Measurements from ENCODE around the gene RNASE7.
"Not testable (repeated sequence)": the region's sequence is repeated elsewhere in the genome, so short reads cannot be mapped to it uniquely, and the experiment has no call there.

The RNASE7 gene, protein sequence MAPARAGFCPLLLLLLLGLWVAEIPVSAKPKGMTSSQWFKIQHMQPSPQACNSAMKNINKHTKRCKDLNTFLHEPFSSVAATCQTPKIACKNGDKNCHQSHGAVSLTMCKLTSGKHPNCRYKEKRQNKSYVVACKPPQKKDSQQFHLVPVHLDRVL

DNA sequence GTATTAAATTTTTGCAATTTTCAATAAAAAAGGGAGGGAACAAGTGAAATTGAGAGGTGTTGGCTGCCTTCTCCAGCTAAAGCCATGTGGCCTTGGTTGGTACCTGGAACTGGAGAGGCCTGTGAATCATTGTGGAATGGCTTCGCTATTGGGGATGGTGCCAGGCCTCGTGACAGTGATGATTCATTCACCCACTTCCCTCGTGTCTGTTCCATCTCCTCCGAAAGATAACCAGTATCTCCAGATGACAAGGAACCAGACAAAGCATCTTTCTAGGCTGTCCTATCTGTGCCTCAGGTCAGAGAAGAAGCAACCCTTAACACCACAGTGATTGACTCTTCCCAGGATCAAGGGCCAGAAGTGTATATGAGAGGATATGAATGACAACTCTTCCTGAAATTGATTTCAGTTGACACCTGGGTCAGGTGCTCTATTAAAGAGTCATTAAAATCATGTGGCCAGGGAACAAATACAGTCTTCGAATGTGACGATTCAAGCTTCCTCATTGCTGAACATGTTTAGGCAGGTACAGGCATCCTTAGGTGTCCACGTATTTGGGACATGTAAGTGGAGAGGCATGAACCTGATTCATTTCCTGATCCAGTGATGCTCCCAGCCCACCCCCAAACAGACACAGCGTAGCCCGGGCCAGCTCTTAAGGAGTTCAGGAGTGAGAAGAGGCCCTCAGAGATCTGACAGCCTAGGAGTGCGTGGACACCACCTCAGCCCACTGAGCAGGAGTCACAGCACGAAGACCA lies at the start of gene RNASE7:
Gene RNASE7 (plus strand): TSS at position 687 of the 758 bp plus-strand sequence. CDS start 631 bp downstream, outside the sequence.
- peak; percentile 42 for DNase-seq

GRCh38 chr14:20996521-20996920 lies 45.6 kb upstream of the RNASE7 start:
- no peak for DNase-seq

- no peak for DNase-seq
Observed at GRCh38 chr14:20997115-20997514, 45.0 kb upstream of the RNASE7 start.

DNA sequence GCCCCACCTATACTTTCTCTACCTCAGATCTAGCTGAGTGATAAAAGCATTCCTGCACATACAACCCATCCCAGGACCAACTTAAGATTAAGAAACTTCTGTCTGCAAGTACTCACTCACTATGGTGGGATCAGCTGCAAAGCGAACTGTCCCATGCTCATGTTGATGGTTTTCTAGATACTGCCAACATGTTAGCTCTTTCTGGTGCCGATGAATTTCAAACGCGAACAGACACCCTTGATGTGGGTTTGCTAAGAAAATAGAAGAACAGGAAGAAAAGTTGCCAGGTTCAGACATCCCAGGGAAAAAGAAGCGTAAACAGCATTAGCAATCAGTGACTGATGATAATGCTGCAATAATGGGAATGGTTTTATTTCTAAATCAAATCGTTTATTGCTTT lies 44.6 kb upstream of the RNASE7 start:
- no peak for DNase-seq

GRCh38 chr14:20998139-20998538 lies 44.0 kb upstream of the RNASE7 start:
- DNase-seq = no peak

- DNase-seq = peak; percentile 6
Observed at GRCh38 chr14:20998674-20999366, 43.3 kb upstream of the RNASE7 start, which contains the start of gene SLC39A2. Gene SLC39A2 (plus strand): TSS chr14:20999293. CDS start chr14:20999447, 154 bp downstream.

DNA sequence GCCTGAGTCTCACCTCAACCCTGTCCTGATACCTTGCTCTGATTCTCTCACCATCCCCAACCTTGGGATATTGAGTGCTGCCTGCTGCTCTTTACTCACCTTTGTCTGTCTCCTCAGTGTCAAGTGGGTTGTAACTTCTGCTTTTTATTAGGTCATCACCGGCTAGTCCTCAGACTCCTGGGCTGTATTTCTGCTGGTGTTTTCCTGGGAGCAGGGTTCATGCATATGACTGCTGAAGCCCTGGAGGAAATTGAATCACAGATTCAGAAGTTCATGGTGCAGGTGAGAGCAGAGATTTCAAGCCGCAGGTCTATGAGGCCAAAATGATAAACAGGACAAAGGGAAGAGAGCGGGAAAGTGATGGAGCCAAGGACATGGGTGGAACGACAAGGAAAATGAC lies 42.6 kb upstream of the RNASE7 start:
- DNase-seq = no peak

- DNase-seq = no peak
Observed at GRCh38 chr14:21001218-21001617, 40.9 kb upstream of the RNASE7 start.

DNA sequence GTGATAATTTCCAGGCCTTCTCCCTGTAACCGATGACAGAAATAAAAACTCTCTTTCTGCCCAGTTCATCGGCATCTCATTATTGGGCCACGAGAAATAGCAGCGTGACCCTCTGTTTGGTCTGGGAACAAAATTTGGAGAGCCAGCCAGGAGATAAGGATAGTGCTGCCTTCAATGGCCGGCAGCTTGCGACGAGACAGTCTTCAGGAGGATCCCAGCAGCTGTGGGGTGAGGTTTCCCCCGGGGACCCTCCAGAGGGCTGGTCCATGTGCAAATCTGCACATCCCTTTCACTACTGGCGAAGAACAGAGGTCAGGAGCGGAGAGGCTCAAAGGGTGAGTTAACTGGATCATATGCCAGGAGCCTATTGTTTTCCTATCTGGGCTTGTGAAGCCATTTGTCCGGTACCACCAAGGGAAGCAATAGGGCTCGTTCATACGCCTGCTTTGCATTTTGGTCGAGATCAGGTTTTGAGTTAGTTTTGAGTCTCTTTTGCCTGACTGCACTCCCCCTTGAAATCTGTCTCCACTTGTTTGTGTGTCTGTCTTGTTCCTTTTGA lies 38.3 kb upstream of the RNASE7 start:
- no peak for DNase-seq

DNA sequence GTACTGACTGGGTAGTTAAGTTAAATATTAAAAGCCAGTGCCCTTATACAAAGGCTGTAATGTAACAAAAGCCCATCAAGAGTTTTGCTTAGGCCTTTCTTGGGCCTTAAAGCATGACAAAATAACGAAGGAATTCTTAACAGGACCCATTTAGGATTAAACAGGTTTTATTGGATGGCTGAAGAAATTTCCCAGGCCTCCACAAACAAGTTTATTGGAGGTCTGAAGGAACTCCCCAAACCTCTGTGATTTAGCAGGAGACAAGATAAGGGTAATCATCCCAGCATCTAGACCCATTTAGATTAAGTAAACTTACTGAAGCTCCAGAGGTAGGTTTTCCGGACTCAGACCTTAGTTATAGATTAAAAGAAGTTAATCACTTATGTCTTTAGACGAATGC lies 32.4 kb upstream of the RNASE7 start:
- not testable (repeated sequence) for DNase-seq

GRCh38 chr14:21011136-21011535 lies 31.0 kb upstream of the RNASE7 start:
- no peak for DNase-seq

- DNase-seq = peak; percentile 95
Observed at GRCh38 chr14:21014761-21015190, 27.4 kb upstream of the RNASE7 start.

DNA sequence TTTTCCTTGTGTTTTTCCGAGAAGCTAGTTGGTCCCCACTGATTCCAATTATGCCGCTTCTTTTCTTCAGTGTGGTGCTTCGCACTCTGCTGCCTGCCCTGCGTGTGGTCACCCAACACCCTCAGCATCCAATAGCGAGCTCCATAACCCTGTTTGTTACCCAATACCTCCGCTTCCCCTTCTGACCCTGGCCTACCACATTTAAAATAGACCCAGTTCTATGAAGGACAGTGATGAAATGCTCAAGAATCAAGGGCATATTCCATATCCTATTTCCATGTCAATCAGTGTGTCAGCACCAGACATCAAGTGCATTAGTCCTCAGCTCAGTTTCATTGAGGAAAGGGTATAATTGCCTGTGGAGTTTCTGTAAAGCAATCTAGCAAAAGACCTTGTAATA lies 26.9 kb upstream of the RNASE7 start:
- no peak for DNase-seq

- peak; percentile 45 for DNase-seq
Observed at GRCh38 chr14:21016413-21017190, 25.6 kb upstream of the RNASE7 start.

GRCh38 chr14:21017528-21018245 lies 24.5 kb upstream of the RNASE7 start:
- DNase-seq = no peak

DNA sequence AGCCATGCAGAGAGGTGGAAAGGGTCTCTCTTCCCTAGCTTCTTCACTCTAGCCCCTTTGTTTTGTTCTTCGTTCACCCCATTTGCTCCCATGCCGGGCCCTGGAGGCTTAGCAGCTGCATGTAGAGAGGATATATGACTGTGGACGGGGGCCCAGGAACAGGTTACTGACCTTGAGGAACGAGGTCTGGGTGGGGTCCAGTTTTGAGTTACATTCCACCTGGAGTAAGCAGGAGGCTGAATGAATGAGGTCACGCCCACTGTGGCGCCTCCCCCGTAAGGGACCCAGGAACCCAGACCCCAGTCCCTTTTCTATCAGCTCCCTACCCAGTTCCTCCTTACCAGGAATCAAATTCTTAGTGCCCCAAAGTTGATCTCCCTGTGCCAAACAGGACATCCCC lies 23.9 kb upstream of the RNASE7 start:
- no peak for DNase-seq

DNA sequence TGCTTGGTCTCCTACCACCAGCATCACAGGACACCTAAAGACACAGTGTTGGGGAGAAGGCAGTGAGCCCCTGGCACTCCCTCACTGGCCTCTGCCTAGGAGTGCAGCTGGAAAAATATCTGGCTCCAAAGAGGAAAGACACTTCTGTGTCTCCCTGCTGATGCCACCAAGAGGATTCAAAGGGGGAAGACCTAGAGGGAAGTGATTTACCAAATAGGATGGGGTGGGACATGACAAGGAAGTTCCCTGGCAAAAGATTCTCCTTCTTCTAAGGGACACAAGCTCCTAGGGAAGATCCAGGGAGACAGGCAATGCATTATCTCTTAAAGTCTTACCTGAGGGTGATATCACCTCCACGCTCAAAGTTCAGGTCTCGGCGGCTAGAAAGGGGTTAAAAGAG lies 23.4 kb upstream of the RNASE7 start:
- no peak for DNase-seq

DNA sequence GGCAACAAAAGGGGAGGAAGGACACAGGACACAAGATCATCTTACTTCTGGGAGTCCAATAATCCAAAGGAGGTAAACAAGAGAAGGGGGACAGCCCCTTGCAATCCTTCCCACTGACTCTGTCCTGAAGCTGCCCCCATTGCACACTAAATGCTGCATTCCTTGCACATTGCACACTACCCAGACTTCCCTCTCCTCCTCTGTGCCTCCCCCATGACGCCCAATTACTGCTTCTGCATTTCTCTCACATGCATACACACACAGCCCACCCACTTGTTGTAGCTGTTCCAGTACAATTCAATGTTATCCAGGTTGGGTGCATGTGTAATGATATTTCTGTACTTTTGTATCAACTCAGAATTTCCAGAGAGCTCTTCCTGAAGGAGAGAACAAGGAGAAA lies 22.8 kb upstream of the RNASE7 start:
- DNase-seq = no peak

GRCh38 chr14:21020977-21021545 lies 21.1 kb upstream of the RNASE7 start:
- no peak for DNase-seq

- DNase-seq = no peak
Observed at GRCh38 chr14:21022686-21023085, 19.5 kb upstream of the RNASE7 start.

DNA sequence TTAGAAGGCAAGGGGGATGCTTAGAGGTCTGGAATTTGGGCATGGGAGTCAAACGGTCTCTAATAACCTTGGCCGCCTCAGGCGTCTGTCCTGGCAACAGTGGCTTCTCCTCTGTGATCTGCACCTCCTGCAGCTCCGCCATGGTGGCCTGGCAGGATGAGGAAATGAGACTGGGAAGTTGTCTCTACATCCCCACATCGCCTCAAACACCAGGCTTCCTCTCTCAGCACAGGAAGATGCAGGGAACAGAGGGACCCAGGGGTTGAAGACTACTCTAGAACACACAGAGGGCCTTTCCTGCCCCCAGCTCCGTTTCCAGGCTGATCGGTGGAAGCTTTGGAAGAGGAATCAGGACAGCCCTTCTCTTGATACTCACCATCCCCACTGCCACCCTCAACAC lies 19.0 kb upstream of the RNASE7 start:
- DNase-seq = no peak
